Nephron progenitor cell (in vitro differentiated cells): ENCODE results near the gene COL5A1.

Source experiments
- DNase-seq: peaks from one replicate; pipeline ENCODE4 v3.0.0; 2021
- H3K27ac Mint-ChIP-seq: 2 replicates; pipeline ENCODE4 v1.8.0; 2021; ENCODE audit warnings: mild to moderate bottlenecking, moderate library complexity, mixed read lengths
- H3K27me3 Mint-ChIP-seq: 2 replicates; pipeline ENCODE4 v1.8.0; 2021; ENCODE audit warnings: mild to moderate bottlenecking, low read depth, mixed read lengths; ENCODE audit not compliant: poor library complexity
- H3K36me3 Mint-ChIP-seq: 2 replicates; pipeline ENCODE4 v1.8.0; 2021; ENCODE audit warnings: low read depth, mixed read lengths
- H3K4me1 Mint-ChIP-seq: 2 replicates; pipeline ENCODE4 v1.8.0; 2021; ENCODE audit warnings: mixed read lengths
- H3K4me3 Mint-ChIP-seq: 2 replicates; pipeline ENCODE4 v1.8.0; 2021; ENCODE audit warnings: mild to moderate bottlenecking, moderate library complexity, mixed read lengths
- H3K9me3 Mint-ChIP-seq: 2 replicates; pipeline ENCODE4 v1.8.0; 2021; ENCODE audit warnings: mild to moderate bottlenecking, moderate library complexity, mixed read lengths
- CTCF ChIP-seq: fragments of 200-600 bp; sonication (generic); IDR thresholded peaks from 2 replicates; pipeline ENCODE4 v1.5.0; 2021; ENCODE audit warnings: antibody characterized with exemption

The COL5A1 gene

GRCh38 chr9:134605966-134606357 lies 35.6 kb upstream of the COL5A1 start:
- H3K4me1 Mint-ChIP-seq, result peaks cover 24% of the 10 kb centered on the region
- no peak for DNase-seq
- H3K27ac Mint-ChIP-seq, result no peak overlapping the region
- H3K36me3 Mint-ChIP-seq, result no peaks in the 10 kb centered on the region
- H3K27me3 Mint-ChIP-seq, result peaks cover 5% of the 10 kb centered on the region
- no peak for TF ChIP-seq CTCF
- H3K9me3 Mint-ChIP-seq, result peaks cover 3% of the 10 kb centered on the region
- H3K4me3 Mint-ChIP-seq, result no peak overlapping the region

- peaks cover 4% of the 10 kb centered on the region for H3K36me3 Mint-ChIP-seq
- peaks cover 15% of the 10 kb centered on the region for H3K9me3 Mint-ChIP-seq
- DNase-seq, result no peak
- peaks cover 5% of the 10 kb centered on the region for H3K27me3 Mint-ChIP-seq
- H3K27ac Mint-ChIP-seq, result no peak overlapping the region
- no peak for TF ChIP-seq CTCF
- H3K4me3 Mint-ChIP-seq, result no peak overlapping the region
- H3K4me1 Mint-ChIP-seq, result peaks cover 16% of the 10 kb centered on the region
Measured at GRCh38 chr9:134606951-134607731, 34.5 kb upstream of the COL5A1 start.

- Mint-ChIP-seq H3K36me3 (peaks cover 12% of the 10 kb centered on the region), H3K4me1 (peaks cover 10% of the 10 kb centered on the region), H3K27ac (no peak overlapping the region), H3K4me3 (no peak overlapping the region), H3K27me3 (peaks cover 5% of the 10 kb centered on the region), H3K9me3 (peaks cover 23% of the 10 kb centered on the region)
- no peak for TF ChIP-seq CTCF
- DNase-seq, result no peak
Measured at GRCh38 chr9:134607971-134608370, 33.6 kb upstream of the COL5A1 start.

- no peaks in the 10 kb centered on the region for H3K27me3 Mint-ChIP-seq
- H3K4me3 Mint-ChIP-seq, result no peak overlapping the region
- DNase-seq, result no peak
- peaks cover 12% of the 10 kb centered on the region for H3K36me3 Mint-ChIP-seq
- peaks cover 3% of the 10 kb centered on the region for H3K4me1 Mint-ChIP-seq
- no peak overlapping the region for H3K27ac Mint-ChIP-seq
- H3K9me3 Mint-ChIP-seq, result peaks cover 51% of the 10 kb centered on the region
- no peak for TF ChIP-seq CTCF
Measured at GRCh38 chr9:134611046-134611445, 30.6 kb upstream of the COL5A1 start.

- no peak for TF ChIP-seq CTCF
- no peak overlapping the region for H3K4me3 Mint-ChIP-seq
- no peak overlapping the region for H3K27ac Mint-ChIP-seq
- peaks cover 12% of the 10 kb centered on the region for H3K36me3 Mint-ChIP-seq
- no peaks in the 10 kb centered on the region for H3K27me3 Mint-ChIP-seq
- H3K4me1 Mint-ChIP-seq, result no peaks in the 10 kb centered on the region
- peaks cover 54% of the 10 kb centered on the region for H3K9me3 Mint-ChIP-seq
- no peak for DNase-seq
Measured at GRCh38 chr9:134612309-134612708, 29.3 kb upstream of the COL5A1 start.

GRCh38 chr9:134612715-134613114 lies 28.9 kb upstream of the COL5A1 start:
- Mint-ChIP-seq H3K27ac (no peak overlapping the region), H3K27me3 (no peaks in the 10 kb centered on the region), H3K4me1 (peaks cover 2% of the 10 kb centered on the region), H3K36me3 (peaks cover 12% of the 10 kb centered on the region), H3K4me3 (no peak overlapping the region), H3K9me3 (peaks cover 54% of the 10 kb centered on the region)
- no peak for DNase-seq
- no peak for TF ChIP-seq CTCF
